KBM-7 (cell line): ENCODE data around the gene GZMB.
A peak's percentile ranks its signal among the peaks of the same experiment; 100 is the strongest.
"Not testable (repeated sequence)": the region's sequence is repeated elsewhere in the genome, so short reads cannot be mapped to it uniquely, and the experiment has no call there.

Experiments used
- DNase-seq: peaks from one replicate; pipeline ENCODE4 v3.0.0-alpha.2; 2015
- in situ Hi-C: fragments of 300-500 bp; cut with MboI; formaldehyde crosslinking; loops from 2 replicates; pipeline ENCODE4 v1.14.3; 2020; ENCODE audit warnings: low sequenced_read_pairs, low pct_unique_long_range_greater_than_20kb, mixed read lengths

GZMB gene, protein sequence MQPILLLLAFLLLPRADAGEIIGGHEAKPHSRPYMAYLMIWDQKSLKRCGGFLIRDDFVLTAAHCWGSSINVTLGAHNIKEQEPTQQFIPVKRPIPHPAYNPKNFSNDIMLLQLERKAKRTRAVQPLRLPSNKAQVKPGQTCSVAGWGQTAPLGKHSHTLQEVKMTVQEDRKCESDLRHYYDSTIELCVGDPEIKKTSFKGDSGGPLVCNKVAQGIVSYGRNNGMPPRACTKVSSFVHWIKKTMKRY

DNA sequence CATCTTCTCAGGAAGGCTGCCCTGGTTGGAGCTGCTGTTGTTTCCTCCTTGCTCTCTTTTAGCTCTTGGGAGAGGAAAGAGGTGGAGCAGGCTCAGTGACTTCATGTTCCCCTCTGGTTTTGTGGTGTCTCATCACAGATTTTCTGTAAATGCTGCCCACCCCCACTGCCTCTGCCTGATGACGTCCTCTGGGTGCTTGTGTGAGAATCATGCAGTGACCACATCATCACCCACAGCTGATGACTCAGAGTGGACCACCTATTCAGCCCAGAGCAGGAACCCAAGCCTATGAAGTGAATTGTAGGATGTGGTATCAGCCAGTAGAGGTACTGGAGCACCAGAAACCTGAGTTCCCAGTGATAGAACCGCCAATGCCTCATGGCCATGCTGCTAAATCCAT lies at the start of gene GZMB:
Gene GZMB (minus strand): TSS at position 33 of the 400 bp plus-strand sequence. CDS start 30 bp downstream, at position 3.
- DNase-seq, result no peak
- in situ Hi-C loops, result no loop called here

DNA sequence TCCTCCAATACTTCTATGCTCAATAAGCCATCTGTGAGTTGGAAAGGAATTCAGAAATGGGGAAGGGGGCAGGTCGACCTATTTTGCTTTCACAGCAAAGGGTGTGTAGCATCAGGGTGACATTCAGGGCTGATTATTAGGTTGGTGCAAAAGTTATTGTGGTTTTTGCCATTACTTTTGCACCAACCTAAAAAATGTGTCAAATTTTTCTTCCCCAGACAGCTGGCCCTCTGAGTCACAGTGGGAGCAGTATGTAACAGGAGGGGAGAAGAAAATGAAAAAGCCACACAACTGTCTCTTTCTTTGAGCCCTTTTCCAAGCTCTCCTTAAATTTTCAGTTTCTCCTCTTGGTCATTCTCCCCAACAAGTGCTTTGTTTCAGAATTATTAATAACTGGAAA lies 47.1 kb upstream of the GZMB start:
- DNase-seq, result no peak
- in situ Hi-C loops, result loop anchor here (25.0 kb wide), 1 partner anchor 344 kb away; the partner anchor contains the start of genes ADCY4 and RIPK3

DNA sequence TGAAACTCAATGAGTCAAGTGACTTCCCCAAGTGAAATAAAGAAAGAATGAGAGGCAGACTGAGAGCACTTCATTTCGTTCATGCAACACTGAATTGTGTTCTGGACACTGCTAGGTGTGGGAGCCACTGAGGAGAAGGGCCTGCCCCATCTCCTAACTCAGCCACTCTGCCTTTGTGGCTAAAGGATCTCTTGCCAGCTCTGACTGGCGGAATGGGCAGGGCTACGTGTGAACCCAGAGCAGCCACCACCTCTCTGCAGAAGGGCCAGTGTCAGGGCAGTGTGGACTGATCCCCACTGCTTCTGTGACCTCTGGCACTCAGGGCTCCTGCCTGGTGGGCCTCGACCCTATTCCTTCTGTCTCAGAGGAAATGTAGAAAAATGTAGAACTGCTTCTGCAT lies 46.5 kb upstream of the GZMB start:
- no peak for DNase-seq
- in situ Hi-C loops, result loop anchor here (25.0 kb wide), 1 partner anchor 343 kb away; the partner anchor contains the start of genes ADCY4 and RIPK3

DNA sequence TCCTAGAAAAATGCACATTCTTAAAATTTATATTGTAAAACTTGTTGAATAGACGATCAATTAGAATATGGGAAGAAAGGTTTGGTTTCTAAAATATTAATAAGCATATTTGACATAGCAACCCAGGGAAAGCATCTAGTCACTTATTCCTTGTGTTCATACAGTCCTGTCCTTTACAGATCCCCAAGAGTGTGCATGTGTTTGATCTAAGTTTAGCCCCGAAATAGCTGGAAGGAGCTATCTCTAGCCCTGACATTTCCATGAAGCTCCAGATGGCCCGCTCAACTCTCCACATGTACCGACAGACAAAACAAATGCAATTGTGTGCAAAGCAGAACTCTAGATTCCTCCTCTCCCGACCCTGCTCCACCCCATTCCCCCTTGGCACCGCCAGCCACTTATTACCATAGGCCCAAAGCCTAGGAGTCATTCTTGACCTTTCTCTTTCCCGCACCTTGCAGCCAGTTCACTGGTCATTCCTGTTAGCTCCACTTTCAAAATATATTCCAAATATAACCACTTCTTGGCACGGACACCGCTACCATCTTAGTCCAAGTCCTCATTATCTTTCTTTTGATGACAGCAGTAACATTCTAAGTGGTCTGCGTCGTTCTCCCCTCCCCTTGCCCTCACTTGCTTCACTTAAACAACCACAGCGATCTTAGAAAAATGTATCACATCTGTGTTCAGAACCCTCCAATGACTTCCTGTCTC lies 45.4 kb upstream of the GZMB start:
- in situ Hi-C loops, result loop anchor here (25.0 kb wide), 1 partner anchor 342 kb away; the partner anchor contains the start of genes ADCY4 and RIPK3
- DNase-seq, result no peak

DNA sequence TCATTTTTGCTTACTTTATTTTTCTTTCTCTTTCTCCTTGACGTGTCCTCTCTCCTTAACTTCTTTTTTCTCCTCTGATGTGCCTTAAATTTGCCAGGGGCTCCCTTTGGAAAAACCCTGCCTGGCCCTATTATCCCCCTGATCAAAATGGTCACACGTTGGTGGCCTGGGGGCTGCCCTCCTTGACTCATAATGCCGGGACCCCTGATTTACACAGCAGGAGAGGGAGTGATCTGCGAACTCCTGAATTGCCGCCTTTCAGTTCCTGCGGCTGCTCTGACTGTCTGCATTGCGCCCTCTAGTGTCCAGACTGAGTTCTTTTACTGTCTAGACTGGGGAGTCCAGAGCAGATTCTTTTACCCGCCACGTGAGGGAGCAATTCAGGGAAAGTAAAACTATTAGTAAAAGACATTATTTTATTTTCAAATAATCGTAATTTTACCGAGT lies 44.8 kb upstream of the GZMB start:
- peak; percentile 86 for DNase-seq
- in situ Hi-C loops, result loop anchor here (25.0 kb wide), 1 partner anchor 342 kb away; the partner anchor contains the start of genes ADCY4 and RIPK3

DNA sequence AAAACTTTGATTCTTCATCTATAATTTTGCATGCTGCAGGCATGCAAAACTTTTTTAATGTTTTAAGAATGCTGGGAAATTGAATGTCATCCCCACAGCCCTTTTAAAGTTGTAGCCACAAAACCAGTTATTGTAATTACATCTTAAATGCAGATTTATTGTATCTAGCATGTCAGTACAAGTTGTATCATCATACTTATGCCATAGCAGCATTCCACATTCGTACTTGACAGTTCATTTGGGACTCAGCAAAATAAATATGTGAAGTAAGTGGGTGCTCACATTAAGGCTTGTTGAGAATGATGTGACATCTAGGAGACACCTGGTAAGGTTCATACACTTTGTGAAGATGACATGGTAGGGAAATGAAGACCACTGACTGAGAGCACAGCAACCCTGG lies 44.0 kb upstream of the GZMB start:
- DNase-seq, result no peak
- in situ Hi-C loops, result loop anchor here (25.0 kb wide), 1 partner anchor 341 kb away; the partner anchor contains the start of genes ADCY4 and RIPK3

DNA sequence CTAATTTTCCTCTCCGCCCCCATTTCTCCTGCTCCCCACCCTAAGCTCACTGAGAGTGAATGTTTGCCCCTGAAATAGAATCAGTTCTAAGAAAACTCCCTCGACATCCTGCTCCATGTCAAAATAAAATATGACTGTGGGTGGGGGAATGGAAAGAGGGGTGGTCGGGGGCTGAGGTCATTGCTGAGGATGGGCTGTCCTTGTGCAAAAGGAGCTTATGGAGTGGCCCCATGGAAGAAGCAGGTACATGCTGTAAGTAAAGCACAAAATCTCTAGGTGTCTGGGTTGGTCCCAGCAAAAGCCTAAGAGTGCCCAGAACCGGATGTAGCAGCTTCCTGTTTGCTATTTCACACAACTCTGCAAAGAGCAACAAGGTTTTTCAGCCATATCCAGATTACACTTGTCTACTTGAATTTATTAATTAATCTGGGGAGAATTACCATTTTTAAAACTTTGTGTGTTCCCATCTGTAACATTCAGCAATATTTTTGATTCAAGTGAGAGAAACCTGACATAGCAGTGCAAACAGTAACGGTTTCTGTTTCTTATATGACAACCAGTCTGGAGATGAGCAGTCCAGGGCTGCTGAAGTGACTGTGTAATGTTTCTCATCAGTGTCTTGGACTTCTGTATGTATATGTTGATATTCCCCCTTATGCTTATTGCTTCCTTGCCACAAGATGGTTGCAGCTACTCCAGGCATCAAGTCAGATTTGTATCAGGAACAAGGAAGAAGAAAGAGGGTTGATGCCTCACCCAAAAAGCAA lies 40.4 kb upstream of the GZMB start:
- in situ Hi-C loops, result no loop called here
- DNase-seq, result peak; percentile 9

DNA sequence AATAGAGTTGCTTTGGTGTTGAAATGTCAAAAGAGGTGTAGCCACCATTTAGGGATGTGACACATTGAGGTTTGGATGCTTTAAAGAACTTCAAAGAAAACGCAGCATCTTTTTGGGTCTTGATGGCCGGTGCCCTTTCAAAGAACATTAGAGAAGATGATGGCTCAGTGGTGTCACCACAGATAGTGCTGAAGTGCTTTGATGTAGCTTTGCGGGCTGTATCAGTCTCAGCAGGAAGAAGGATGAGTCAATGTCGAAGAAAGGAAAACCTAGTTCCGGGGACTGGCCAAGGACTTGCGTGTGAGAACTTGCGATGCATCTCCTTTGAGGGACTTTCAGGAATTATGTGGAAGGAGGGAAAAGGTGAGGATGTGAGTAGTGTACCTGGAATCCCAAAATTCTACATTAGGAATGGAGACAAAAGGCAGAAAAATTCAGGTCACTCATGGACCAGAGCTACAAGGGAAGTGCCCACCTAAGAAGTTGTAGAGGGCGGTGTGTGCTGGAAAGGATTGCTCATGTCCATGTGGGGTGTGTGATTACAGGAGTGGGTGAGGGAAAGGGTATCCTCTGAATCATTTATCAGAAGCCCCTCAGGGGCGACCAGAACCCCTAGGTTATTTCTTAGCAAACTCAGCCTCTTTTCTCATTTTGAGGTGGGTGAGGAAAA lies 39.7 kb upstream of the GZMB start:
- DNase-seq, result no peak

DNA sequence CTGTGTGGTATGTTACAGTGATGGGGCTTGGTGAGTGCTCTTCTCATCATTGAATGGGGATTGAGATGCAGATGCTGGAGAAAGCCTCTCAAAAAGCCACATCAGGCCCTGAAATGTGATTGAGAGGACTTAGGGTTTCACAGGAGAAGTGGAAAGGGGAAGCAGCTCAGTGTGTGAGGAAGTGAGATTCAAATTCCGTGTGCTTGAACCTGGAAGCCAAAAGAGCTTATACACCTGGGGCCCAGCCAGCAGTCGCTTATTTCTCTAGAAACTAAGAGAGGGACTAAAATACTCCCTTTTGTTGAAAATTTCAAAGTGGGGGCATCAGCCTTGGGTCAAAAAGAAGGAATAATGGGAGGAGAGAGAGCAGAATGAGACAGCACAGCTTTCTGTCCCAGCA lies 39.1 kb upstream of the GZMB start:
- in situ Hi-C loops, result no loop called here
- DNase-seq, result no peak

More for the DNA sequence above, 39.7 kb upstream of the GZMB start:
- in situ Hi-C loops, result no loop called here

DNA sequence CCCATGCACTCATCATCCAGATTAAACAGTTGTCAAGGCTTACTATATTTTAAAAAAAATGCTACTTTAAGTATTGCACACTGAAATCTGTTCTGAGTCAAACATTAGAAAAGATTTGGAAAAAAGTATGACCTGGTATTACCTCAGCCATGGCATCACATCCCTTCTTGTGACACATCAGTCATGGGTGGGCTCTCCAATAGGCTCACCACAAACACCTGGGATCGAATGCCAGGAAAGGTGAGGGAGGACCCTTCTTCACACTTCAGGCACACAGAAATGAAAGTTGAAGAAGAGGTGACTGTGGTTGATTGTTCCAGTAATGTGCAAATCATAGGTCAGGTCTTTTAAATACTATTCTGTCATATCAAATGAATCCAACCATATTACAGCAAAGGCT lies 36.6 kb upstream of the GZMB start:
- no peak for DNase-seq
- in situ Hi-C loops, result no loop called here

DNA sequence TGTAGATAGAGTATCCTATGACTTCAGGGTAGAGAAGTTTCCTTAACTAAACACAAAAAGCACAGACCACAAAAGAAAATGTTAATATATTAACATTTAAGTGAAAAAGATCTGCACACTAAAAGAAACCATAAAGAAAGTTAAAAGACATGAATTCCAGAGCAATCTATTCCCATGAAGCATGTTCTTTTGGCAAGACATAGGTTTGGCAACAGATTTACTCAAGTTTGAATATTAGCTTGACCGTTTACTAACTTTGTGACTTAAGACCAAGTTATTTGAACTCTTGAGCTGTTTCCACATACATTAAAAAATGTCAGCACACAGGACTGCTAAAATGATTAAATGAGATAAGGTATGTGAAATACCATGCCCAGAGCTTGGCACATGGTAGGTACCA lies 35.7 kb upstream of the GZMB start:
- no peak for DNase-seq
- in situ Hi-C loops, result no loop called here

DNA sequence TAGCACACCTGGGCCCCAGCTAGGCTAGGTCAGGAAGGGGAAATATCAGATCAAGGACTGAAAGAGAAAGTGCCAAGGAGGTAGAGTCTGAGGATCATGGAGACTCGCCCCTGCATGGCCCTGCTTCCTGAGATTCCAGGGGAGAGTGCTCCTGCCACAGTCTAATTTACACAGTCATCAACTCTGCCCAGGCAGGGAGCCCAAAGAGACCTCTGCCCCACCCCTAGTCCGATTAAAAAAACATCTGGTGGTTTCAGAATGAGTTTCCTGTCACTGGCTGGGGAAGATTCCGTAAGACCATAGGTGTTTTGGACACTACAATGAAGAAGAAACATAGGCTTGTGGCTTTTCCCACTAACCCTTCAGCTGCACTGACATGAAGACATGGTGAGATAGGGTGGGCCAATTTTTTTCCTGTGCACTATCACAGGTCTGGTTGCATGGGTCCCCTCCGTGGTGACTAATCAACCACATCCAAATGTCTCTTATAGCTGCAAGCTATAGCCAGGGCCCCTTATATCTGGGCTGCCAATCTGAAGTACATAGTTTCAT lies 31.5 kb upstream of the GZMB start:
- DNase-seq, result no peak
- in situ Hi-C loops, result no loop called here

DNA sequence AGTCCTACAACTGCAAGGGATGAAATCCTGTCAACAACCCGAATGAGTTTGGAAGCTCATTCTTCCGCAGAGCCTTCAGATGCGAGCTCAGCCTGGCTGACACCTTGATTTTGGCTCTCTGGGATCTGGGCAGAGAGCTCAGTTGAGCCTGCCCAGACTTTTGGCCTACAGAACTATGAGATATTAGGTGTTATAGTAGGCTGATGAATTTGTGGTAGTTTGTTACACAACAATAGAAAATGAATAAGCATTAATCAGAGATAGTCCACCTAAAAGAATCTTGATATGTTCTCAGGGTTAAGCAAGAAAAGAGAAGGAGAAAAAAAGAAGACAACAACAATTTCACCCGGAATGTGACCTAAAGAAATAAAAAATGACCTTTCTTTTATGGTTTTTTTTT lies 30.4 kb upstream of the GZMB start:
- in situ Hi-C loops, result no loop called here
- DNase-seq, result no peak

DNA sequence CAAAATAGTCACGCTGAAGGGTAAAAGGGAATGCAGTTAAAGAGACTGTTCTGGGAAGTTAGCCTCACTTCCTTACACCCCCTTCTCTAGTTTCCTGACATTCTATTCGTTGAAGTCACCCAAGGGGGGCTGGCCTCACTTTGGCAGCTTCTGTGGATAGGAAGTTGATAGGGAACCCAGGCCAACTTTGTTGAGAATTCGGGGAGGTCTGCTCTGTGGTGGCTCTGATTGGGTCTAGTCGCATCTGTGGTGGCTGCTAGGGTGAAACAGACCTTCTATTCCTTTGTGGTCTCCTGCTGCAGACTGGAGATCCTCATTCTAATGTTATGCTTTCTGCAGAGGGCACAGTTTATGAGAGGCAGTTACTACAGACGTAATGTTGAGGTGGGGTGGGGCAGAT lies 28.8 kb upstream of the GZMB start:
- DNase-seq, result no peak
- in situ Hi-C loops, result no loop called here

DNA sequence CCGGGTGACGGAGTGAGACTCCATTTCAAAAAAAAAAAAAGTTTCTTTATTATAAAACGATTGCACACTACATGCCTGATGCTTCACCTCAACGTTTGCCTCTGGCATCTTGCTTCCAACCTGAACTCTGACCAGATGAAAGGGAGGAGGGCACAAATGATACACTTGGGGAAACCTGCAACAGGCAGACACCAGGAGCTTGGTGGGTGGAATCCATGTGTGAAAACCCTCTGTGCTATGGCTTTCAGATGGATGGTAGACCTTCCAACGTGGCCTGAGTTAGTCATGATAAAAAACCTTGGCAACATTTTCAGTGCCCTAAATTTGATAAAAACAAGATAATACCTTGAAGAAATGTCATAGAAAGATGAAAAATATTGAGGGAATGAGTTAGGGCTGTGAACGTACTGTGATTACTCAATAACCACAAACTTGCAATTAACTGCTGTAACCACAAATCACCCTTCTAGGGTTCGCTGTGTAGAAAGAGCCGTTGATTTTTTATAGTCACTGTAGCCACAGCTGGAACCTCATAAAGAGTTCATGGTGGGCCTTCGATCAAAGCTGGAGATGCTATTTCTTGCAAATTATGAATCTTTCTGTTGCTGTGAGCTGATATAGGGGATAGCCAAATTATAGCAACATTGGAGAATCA lies 26.1 kb upstream of the GZMB start:
- DNase-seq, result peak; percentile 5
- in situ Hi-C loops, result no loop called here

DNA sequence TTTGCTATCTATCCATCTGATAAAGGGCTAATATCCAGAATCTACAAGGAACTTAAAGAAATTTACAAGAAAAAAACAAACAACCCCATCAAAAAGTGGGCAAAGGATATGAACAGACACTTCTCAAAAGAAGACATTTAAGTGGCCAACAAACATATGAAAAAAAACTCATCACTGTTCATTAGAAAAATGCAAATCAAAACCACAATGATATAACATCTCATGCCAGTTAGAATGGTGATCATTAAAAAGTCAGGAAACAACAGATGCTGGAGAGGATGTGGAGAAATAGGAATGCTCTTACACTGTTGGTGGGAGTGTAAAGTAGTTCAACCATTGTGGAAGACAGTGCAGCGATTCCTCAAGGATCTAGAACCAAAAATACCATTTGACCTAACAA lies 14.4 kb upstream of the GZMB start:
- DNase-seq, in situ Hi-C loops: not testable (repeated sequence)

DNA sequence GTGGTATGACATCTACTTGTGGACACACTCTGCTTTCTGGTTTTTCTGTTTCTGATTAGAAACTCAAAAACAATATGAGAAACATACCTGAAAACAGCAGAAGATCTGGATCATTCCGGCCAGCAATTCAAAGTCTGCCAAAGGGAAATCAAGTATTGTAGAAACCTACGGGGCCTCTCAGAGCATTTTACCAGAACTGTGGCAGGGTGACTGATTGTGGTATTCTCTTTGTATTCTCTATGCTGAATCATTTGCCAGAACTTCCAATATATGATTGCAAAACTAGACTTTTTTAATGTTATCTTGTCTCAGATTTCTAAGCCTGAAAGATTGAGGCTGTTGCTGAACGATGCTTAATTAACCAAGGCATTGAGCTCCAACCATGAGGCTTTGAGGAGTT lies 5.9 kb upstream of the GZMB start:
- in situ Hi-C loops, result no loop called here
- no peak for DNase-seq

DNA sequence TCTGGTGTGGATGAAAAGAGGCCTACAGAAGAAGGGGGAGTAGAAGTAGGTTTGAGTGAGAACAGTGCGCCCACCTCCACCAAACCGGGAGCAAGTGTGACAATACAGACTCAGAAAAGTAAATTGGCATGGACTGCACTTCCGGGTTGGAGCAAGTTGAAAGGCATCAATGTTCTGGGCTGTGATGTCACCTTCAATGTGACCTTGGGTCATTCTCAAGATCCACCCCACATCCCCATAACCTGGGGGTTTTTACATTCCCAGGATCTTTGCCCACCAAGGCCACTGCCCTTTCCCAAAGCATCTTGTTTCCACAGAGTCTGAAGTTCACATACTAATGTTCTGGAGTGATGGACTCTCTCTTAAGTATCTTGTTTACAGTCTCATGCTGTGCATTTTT lies 5.3 kb upstream of the GZMB start:
- in situ Hi-C loops, result no loop called here
- DNase-seq, result no peak
